Activated CD4-positive, CD25-positive, alpha-beta regulatory T cell (primary cell): ENCODE results near the gene PKMYT1.
"Not testable (repeated sequence)": the region's sequence is repeated elsewhere in the genome, so short reads cannot be mapped to it uniquely, and the experiment has no call there.

ENCODE experiments used
- DNase-seq, 4 experiments: peaks; one replicate each; lab custom pipeline; 2025; lab: John Stamatoyannopoulos, UW

Gene PKMYT1

GRCh38 chr16:2960183-2961010 lies 19.8 kb downstream of the PKMYT1 start:
- no peak for DNase-seq

GRCh38 chr16:2959206-2959605 lies 21.0 kb downstream of the PKMYT1 start:
- no peak for DNase-seq

- no peak for DNase-seq
Measured at GRCh38 chr16:2956579-2956956, 23.7 kb downstream of the PKMYT1 start.

GRCh38 chr16:2955779-2956578 lies 24.3 kb downstream of the PKMYT1 start:
- DNase-seq = no peak

GRCh38 chr16:2955438-2955778 lies 24.8 kb downstream of the PKMYT1 start:
- no peak for DNase-seq

GRCh38 chr16:2954656-2955381 lies 25.4 kb downstream of the PKMYT1 start:
- no peak for DNase-seq

GRCh38 chr16:2953706-2954627 lies 26.3 kb downstream of the PKMYT1 start:
- DNase-seq = no peak

- no peak for DNase-seq
Measured at GRCh38 chr16:2952679-2953078, 27.6 kb downstream of the PKMYT1 start.

- DNase-seq = no peak
Measured at GRCh38 chr16:2950773-2951172, 29.5 kb downstream of the PKMYT1 start.

GRCh38 chr16:2950353-2950724 lies 29.9 kb downstream of the PKMYT1 start:
- no peak for DNase-seq

GRCh38 chr16:2949705-2950352 lies 30.4 kb downstream of the PKMYT1 start:
- no peak for DNase-seq

- no peak for DNase-seq
Measured at GRCh38 chr16:2948807-2949704, 31.2 kb downstream of the PKMYT1 start.

GRCh38 chr16:2946649-2947048 lies 33.6 kb downstream of the PKMYT1 start:
- DNase-seq = no peak

- not testable (repeated sequence) for DNase-seq
Measured at GRCh38 chr16:2943716-2944115, 36.5 kb downstream of the PKMYT1 start.

GRCh38 chr16:2942045-2942444 lies 38.2 kb downstream of the PKMYT1 start:
- DNase-seq = no peak

GRCh38 chr16:2939968-2940367 lies 40.3 kb downstream of the PKMYT1 start:
- DNase-seq = no peak

- DNase-seq = no peak
Measured at GRCh38 chr16:2938206-2938605, 42.0 kb downstream of the PKMYT1 start.

- no peak for DNase-seq
Measured at GRCh38 chr16:2937170-2937569, 43.1 kb downstream of the PKMYT1 start.

GRCh38 chr16:2936436-2937011 lies 43.7 kb downstream of the PKMYT1 start:
- no peak for DNase-seq

- DNase-seq = no peak
Measured at GRCh38 chr16:2934450-2934849, 45.8 kb downstream of the PKMYT1 start.
